ENCODE measurements around the gene NR2F1-AS1.

DNA sequence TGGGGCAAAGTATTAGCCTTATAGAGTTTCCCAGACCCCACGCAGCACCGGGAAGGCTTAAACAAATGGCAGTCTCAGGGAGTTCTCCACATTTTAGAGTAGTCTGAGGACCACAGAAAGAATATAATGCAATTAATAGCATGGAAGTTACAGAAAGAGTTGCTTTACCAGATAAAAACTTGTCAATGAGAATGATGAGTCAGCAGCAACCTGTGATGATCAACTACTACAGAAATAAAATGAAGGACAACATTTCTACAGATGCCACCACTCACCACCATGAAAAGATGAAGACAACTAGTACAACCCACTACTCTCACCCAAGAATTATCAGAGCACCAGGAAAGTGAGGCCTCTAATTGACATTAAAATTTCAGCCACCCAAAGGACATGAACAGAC is 120.7 kb downstream of the NR2F1-AS1 start:
- TF ChIP-seq, protein P1, sequence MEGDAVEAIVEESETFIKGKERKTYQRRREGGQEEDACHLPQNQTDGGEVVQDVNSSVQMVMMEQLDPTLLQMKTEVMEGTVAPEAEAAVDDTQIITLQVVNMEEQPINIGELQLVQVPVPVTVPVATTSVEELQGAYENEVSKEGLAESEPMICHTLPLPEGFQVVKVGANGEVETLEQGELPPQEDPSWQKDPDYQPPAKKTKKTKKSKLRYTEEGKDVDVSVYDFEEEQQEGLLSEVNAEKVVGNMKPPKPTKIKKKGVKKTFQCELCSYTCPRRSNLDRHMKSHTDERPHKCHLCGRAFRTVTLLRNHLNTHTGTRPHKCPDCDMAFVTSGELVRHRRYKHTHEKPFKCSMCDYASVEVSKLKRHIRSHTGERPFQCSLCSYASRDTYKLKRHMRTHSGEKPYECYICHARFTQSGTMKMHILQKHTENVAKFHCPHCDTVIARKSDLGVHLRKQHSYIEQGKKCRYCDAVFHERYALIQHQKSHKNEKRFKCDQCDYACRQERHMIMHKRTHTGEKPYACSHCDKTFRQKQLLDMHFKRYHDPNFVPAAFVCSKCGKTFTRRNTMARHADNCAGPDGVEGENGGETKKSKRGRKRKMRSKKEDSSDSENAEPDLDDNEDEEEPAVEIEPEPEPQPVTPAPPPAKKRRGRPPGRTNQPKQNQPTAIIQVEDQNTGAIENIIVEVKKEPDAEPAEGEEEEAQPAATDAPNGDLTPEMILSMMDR (IDR thresholded peaks at IDR 0.05): no peak
- TF ChIP-seq POLR2A (IDR thresholded peaks at IDR 0.05): no peak
